ENCODE measurements around the gene ZBTB20.

ZBTB20 gene

GRCh38 chr3:114295946-114296345 lies 851.1 kb downstream of the ZBTB20 start:
- no peak for DNase-seq (ENCODE audit: low read depth)
- TF ChIP-seq, protein P1, sequence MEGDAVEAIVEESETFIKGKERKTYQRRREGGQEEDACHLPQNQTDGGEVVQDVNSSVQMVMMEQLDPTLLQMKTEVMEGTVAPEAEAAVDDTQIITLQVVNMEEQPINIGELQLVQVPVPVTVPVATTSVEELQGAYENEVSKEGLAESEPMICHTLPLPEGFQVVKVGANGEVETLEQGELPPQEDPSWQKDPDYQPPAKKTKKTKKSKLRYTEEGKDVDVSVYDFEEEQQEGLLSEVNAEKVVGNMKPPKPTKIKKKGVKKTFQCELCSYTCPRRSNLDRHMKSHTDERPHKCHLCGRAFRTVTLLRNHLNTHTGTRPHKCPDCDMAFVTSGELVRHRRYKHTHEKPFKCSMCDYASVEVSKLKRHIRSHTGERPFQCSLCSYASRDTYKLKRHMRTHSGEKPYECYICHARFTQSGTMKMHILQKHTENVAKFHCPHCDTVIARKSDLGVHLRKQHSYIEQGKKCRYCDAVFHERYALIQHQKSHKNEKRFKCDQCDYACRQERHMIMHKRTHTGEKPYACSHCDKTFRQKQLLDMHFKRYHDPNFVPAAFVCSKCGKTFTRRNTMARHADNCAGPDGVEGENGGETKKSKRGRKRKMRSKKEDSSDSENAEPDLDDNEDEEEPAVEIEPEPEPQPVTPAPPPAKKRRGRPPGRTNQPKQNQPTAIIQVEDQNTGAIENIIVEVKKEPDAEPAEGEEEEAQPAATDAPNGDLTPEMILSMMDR (conservative IDR thresholded peaks at IDR 0.05; ENCODE audit: control insufficient read depth, insufficient read depth, low read depth, low read length): no peak
- no peak overlapping the region for H3K4me3 ChIP-seq (ENCODE audit: control insufficient read depth, low read depth, low read length)

GRCh38 chr3:114294940-114295480 lies 852.1 kb downstream of the ZBTB20 start:
- TF ChIP-seq, protein P1 (conservative IDR thresholded peaks at IDR 0.05; ENCODE audit: control insufficient read depth, insufficient read depth, low read depth, low read length): no peak
- no peak for DNase-seq (ENCODE audit: low read depth)
- no peak overlapping the region for H3K4me3 ChIP-seq (ENCODE audit: control insufficient read depth, low read depth, low read length)

- no peak within 1 kb of the TSS for H3K4me3 ChIP-seq (ENCODE audit: control insufficient read depth, low read depth, low read length)
- DNase-seq (ENCODE audit: low read depth): no peak
- TF ChIP-seq, protein P1 (conservative IDR thresholded peaks at IDR 0.05; ENCODE audit: control insufficient read depth, insufficient read depth, low read depth, low read length): no peak
Measured at GRCh38 chr3:114293838-114294535, 853.1 kb downstream of the ZBTB20 start, which contains the start of gene TIGIT. Gene TIGIT (plus strand): TSS chr3:114294028. CDS start chr3:114294062, 34 bp downstream.

DNA sequence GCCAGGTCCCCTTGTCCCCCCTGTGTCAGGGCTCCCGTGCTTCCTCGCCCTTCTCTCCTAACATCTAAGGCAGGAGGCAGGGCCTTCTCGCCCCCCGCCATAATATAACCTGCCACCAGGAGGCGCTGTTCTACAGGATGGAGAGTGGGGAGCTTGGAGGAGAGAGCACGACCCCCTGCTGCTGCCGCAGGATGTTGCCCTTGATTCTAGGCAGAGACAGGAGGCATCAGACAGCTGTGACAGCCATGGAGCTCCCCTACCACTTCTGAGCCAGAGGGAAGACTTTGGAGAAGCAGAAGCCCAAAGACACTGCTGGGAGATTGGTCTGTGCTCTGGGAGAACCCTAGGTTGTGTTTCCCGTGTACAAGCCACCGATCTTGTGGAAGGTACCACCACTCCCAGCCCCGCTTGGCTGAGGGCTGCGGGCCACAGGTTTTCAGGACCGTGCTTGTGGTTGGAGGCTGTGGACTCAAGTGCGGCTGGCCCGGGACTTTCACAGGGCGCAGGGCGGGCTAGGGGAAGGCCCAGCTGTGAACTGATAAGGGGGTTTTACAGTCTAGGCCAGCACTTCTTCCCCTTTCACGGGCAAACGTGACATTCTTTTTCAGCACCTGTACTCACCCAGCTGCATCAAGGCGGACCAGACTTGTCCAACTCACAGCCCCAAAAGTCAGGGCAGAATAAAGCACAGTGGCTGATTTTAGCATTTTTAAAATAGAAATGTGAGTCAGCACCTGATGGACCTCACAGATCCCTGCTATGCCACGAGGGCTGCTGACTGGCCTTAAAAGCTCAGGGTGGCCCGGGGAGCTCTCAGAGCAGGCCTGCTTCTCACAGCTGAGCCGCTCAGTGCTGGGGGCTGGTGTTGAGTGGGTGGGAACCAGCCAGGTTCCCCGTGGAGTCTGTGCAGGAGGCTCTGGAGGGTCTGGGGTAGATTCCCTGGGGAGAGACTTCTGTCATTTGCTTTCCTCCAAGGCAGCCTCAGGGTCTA lies 855.9 kb downstream of the ZBTB20 start:
- H3K4me3 ChIP-seq (ENCODE audit: control insufficient read depth, low read depth, low read length): no peak overlapping the region
- TF ChIP-seq, protein P1 (conservative IDR thresholded peaks at IDR 0.05; ENCODE audit: control insufficient read depth, insufficient read depth, low read depth, low read length): peak; percentile 74
- DNase-seq (ENCODE audit: low read depth): peak; percentile 41

DNA sequence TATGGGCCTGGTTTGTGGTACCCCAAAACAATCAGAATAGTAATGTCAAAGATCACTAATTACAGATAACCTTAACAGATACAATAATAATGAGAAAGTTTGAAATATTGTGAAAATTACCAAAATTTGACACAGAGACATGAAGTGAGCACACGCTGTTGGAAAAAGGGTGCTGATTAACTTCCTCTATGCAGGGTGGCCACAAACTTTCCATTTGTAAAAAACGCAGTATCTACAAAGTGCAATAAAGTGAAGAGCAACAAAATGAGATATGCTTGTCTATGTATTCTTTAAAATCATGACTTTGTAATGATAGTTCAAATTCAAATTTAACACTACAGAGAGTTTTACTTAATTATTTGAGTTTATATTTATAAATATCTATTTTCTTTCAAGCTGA lies 860.8 kb downstream of the ZBTB20 start:
- TF ChIP-seq, protein P1 (conservative IDR thresholded peaks at IDR 0.05; ENCODE audit: control insufficient read depth, insufficient read depth, low read depth, low read length): no peak
- H3K4me3 ChIP-seq (ENCODE audit: control insufficient read depth, low read depth, low read length): no peak overlapping the region
- no peak for DNase-seq (ENCODE audit: low read depth)

GRCh38 chr3:114285648-114286230 lies 861.3 kb downstream of the ZBTB20 start:
- no peak overlapping the region for H3K4me3 ChIP-seq (ENCODE audit: control insufficient read depth, low read depth, low read length)
- DNase-seq (ENCODE audit: low read depth): no peak
- TF ChIP-seq, protein P1 (conservative IDR thresholded peaks at IDR 0.05; ENCODE audit: control insufficient read depth, insufficient read depth, low read depth, low read length): no peak
